ENCODE measurements around the gene RCC2. TPM values are rescaled to one million over a fixed set of nuclear protein-coding genes. Genes with fewer than 3 reads are reported as not detected.

The RCC2 gene
- total RNA-seq, 4 donors from 2014 or later: 11.8 to 50.4 (median 25.7) TPM

DNA sequence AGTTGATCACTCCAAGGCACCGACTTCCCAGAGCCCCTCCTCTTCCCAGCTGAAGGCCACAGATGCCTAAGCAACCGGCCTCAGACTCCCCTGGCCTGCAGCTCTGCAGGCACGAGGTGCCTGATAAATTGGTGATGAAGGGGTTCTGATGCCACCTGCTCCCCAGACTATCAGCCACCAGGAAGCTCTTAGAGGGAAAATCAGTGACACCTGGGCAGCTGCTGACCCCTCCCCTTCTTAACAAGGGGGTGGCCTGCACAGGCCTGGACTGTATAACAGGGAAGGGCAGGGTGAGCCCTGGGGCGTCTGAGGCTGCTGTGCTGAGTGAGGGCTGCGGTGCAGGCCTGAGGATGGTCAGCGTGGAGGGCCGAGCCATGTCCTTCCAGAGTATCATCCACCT, 67.6 kb downstream of the RCC2 start, which contains the start of gene PADI6:
Gene PADI6, plus strand, starts transcription at position 301 of the 400 bp plus-strand sequence. Its CDS starts 50 bp downstream, at position 351.
- H3K9me3 ChIP-seq: no peaks in the 10 kb centered on the region
- TF ChIP-seq POLR2A (IDR thresholded peaks at IDR 0.05): no peak
- TF ChIP-seq, protein P1, sequence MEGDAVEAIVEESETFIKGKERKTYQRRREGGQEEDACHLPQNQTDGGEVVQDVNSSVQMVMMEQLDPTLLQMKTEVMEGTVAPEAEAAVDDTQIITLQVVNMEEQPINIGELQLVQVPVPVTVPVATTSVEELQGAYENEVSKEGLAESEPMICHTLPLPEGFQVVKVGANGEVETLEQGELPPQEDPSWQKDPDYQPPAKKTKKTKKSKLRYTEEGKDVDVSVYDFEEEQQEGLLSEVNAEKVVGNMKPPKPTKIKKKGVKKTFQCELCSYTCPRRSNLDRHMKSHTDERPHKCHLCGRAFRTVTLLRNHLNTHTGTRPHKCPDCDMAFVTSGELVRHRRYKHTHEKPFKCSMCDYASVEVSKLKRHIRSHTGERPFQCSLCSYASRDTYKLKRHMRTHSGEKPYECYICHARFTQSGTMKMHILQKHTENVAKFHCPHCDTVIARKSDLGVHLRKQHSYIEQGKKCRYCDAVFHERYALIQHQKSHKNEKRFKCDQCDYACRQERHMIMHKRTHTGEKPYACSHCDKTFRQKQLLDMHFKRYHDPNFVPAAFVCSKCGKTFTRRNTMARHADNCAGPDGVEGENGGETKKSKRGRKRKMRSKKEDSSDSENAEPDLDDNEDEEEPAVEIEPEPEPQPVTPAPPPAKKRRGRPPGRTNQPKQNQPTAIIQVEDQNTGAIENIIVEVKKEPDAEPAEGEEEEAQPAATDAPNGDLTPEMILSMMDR (IDR thresholded peaks at IDR 0.05): no peak
- intact Hi-C loops (cut with DNase I; ENCODE audit: low total_unique reads): no loop called here
- H3K36me3 ChIP-seq: no peaks in the 10 kb centered on the region
- no peak for DNase-seq
- no peaks in the 10 kb centered on the region for H3K4me1 ChIP-seq
- H3K4me3 ChIP-seq: no peak within 1 kb of the TSS
- H3K27ac ChIP-seq: no peak within 1 kb of the TSS
- H3K27me3 ChIP-seq: no peaks in the 10 kb centered on the region

DNA sequence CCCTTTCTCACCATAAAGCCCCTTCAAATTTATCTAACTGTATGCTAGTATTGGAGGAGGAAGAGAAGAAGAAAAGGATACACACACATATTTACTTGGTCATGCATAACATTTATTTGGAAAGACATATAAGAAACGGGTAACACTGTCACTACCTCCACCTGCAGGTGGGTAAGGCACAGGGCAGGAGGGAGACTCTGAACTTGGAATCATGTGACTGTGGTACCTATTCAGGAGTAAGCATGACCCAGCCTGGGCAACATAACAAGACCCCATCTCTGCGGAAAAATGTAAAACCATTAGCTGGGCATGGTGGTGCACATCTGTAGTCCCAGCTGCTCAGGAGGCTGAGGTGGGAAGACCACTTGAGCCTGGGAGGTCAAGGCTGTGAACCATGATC, 68.9 kb downstream of the RCC2 start:
- no peak for DNase-seq
- H3K4me1 ChIP-seq: no peaks in the 10 kb centered on the region
- H3K4me3 ChIP-seq: no peak overlapping the region
- intact Hi-C loops (cut with DNase I; ENCODE audit: low total_unique reads): no loop called here
- no peak overlapping the region for H3K27ac ChIP-seq
- no peaks in the 10 kb centered on the region for H3K36me3 ChIP-seq
- H3K9me3 ChIP-seq: no peaks in the 10 kb centered on the region
- TF ChIP-seq, protein P1 (IDR thresholded peaks at IDR 0.05): no peak
- TF ChIP-seq POLR2A (IDR thresholded peaks at IDR 0.05): no peak
- H3K27me3 ChIP-seq: no peaks in the 10 kb centered on the region

DNA sequence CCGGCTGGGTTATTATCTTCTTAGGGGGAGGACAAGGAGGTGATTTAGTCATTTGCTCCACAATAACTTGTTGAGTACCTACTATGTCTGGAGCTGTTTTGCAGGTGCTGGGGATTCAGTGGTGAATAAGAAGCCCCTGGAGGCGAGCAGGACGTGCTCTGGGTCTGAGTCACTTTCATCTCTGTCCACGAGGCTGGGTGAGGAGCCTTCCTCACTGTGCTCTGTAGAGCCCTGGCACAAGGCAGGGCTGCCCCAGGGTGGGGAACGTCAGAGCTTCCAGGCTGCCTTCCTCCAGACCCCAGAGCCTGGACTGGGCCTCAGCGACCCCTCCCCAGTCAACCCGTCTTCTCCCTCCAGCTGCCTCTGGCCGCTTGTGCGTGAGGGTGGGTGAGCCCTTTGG, 70.0 kb downstream of the RCC2 start:
- Histone ChIP-seq H3K9me3 (no peaks in the 10 kb centered on the region), H3K4me1 (no peaks in the 10 kb centered on the region), H3K27ac (no peak overlapping the region), H3K4me3 (no peak overlapping the region), H3K36me3 (no peaks in the 10 kb centered on the region), H3K27me3 (no peaks in the 10 kb centered on the region)
- TF ChIP-seq, protein P1 (IDR thresholded peaks at IDR 0.05): no peak
- TF ChIP-seq POLR2A (IDR thresholded peaks at IDR 0.05): no peak
- DNase-seq: no peak
- intact Hi-C loops (cut with DNase I; ENCODE audit: low total_unique reads): no loop called here

DNA sequence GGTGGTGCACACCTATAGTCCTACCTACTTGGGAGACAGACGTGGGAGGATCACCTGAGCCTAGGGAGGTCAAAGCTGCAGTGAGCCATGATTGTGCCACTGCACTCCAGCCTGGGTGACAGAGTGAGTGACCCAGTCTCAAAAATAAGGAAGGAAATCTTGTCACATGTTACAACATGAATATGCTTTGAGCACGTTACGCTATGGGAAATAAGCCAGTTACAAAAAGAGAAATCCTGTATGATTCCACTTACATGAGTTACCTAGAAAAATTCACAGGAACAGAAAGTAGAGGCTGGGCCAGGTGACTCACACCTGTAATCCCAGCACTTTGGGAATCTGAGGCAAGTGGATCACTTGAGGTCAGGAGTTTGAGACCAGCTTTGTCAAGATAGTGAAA, 74.2 kb downstream of the RCC2 start:
- no peak overlapping the region for H3K27ac ChIP-seq
- H3K4me3 ChIP-seq: no peak overlapping the region
- no peaks in the 10 kb centered on the region for H3K4me1 ChIP-seq
- TF ChIP-seq, protein P1 (IDR thresholded peaks at IDR 0.05): no peak
- TF ChIP-seq POLR2A (IDR thresholded peaks at IDR 0.05): no peak
- intact Hi-C loops (cut with DNase I; ENCODE audit: low total_unique reads): no loop called here
- DNase-seq: no peak
- no peaks in the 10 kb centered on the region for H3K36me3 ChIP-seq
- no peaks in the 10 kb centered on the region for H3K27me3 ChIP-seq
- H3K9me3 ChIP-seq: no peaks in the 10 kb centered on the region

DNA sequence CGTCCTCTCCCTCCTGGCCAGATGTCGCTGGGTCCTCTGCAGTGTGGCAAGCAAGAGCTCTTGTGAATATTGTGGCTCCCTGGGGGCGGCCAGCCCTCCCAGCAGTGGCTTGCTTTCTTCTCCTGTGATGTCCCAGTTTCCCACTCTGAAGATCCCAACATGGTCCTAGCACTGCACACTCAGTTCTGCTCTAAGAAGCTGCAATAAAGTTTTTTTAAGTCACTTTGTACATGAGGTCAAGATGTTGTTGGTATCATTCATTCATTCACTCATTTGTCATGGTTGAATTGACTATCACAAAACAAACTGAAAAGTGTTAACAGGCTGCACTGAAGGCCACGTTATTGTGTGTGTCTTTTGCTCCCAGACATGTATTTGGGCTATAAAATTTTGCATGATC, 75.7 kb downstream of the RCC2 start:
- H3K4me3 ChIP-seq: no peak overlapping the region
- no peaks in the 10 kb centered on the region for H3K9me3 ChIP-seq
- intact Hi-C loops (cut with DNase I; ENCODE audit: low total_unique reads): no loop called here
- no peak for DNase-seq
- H3K27ac ChIP-seq: no peak overlapping the region
- H3K27me3 ChIP-seq: no peaks in the 10 kb centered on the region
- H3K36me3 ChIP-seq: no peaks in the 10 kb centered on the region
- no peaks in the 10 kb centered on the region for H3K4me1 ChIP-seq
- TF ChIP-seq, protein P1 (IDR thresholded peaks at IDR 0.05): no peak
- TF ChIP-seq POLR2A (IDR thresholded peaks at IDR 0.05): no peak

Measured in uterus (tissue), 4 donors.